HCT116 (cell line): ENCODE measurements around the gene P2RX3.

Source experiments
- JUND ChIP-seq: IDR thresholded peaks from 2 replicates; pipeline ENCODE4 v1.6.1; 2012
- TF ChIP-seq, protein P1 (sequence below), 3 experiments: fragments of 200-600 bp in 1 of 3; sonication (generic) in 1 of 3; IDR thresholded peaks in 2 of 3; conservative IDR thresholded peaks in 1 of 3; 2 replicates each; pipeline ENCODE4 v1.5.1; 2012 to 2017; ENCODE audit warnings: low read depth in 2 of 3, low read length in 2 of 3, antibody characterized with exemption in 1 of 3, borderline replicate concordance in 1 of 3, control low read depth in 1 of 3, mild to moderate bottlenecking in 1 of 3, mixed read lengths in 1 of 3, mixed run types in 1 of 3, moderate library complexity in 1 of 3; ENCODE audit not compliant: insufficient read depth in 1 of 3

- TF ChIP-seq, protein P1, sequence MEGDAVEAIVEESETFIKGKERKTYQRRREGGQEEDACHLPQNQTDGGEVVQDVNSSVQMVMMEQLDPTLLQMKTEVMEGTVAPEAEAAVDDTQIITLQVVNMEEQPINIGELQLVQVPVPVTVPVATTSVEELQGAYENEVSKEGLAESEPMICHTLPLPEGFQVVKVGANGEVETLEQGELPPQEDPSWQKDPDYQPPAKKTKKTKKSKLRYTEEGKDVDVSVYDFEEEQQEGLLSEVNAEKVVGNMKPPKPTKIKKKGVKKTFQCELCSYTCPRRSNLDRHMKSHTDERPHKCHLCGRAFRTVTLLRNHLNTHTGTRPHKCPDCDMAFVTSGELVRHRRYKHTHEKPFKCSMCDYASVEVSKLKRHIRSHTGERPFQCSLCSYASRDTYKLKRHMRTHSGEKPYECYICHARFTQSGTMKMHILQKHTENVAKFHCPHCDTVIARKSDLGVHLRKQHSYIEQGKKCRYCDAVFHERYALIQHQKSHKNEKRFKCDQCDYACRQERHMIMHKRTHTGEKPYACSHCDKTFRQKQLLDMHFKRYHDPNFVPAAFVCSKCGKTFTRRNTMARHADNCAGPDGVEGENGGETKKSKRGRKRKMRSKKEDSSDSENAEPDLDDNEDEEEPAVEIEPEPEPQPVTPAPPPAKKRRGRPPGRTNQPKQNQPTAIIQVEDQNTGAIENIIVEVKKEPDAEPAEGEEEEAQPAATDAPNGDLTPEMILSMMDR (IDR thresholded peaks at IDR 0.05 in 2 of 3, conservative IDR thresholded peaks at IDR 0.05 in 1 of 3; ENCODE audit: borderline replicate concordance in 1 of 3, insufficient read depth in 1 of 3, low read depth in 2 of 3, low read length in 2 of 3), result no peak
- no peak for TF ChIP-seq JUND
Observed at GRCh38 chr11:57307666-57308270, 30.4 kb upstream of the P2RX3 start.
